ENCODE results near the gene AOPEP.

GRCh38 chr9:94736759-94737158, 10.3 kb downstream of the AOPEP start:
- TF ChIP-seq YY1 (IDR thresholded peaks at IDR 0.05; ENCODE audit: low read depth) = no peak
- no peak for TF ChIP-seq POLR2AphosphoS5 (IDR thresholded peaks at IDR 0.05; ENCODE audit: low read depth, low read length)
- no peak for TF ChIP-seq EZH2phosphoT487 (IDR thresholded peaks at IDR 0.05; ENCODE audit: borderline replicate concordance, low read depth)
- no peak for TF ChIP-seq RXRA (IDR thresholded peaks at IDR 0.05; ENCODE audit: borderline replicate concordance, low read depth)
- TF ChIP-seq CTCF (IDR thresholded peaks at IDR 0.05) = no peak
- TF ChIP-seq MXI1 (IDR thresholded peaks at IDR 0.05; ENCODE audit: low read depth, low read length) = no peak
- TF ChIP-seq ZBTB33 (IDR thresholded peaks at IDR 0.05; ENCODE audit: borderline replicate concordance, low read depth) = no peak
- TF ChIP-seq EP300 (IDR thresholded peaks at IDR 0.05; ENCODE audit: borderline replicate concordance in 1 of 2, low read depth in 1 of 2, low read length in 1 of 2) = no peak
- no peak for TF ChIP-seq ELF1 (IDR thresholded peaks at IDR 0.05)
- TF ChIP-seq SMC3 (IDR thresholded peaks at IDR 0.05; ENCODE audit: low read depth, low read length) = no peak
